Measurements from ENCODE around the gene AXL.

The AXL gene

DNA sequence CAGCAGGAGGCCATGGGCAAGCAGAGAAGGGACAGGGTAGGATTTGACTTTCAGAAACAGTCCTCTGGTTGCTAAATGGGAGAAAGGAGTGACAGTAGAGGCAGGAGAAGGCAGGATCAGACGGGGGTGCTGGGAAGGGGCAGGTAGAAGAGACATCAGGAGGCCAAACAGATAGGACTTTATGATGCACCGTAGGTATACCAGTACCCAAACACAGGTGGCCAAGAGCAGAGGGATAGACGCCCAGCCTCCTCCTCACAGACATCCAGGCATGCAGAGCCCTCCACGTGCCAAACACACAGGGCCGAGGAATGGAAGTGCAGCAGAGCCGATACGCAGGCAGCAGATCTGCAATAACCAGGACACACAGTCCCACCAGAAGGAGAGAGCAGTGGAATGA lies 1.3 kb upstream of the AXL start:
- TF ChIP-seq, protein P1, sequence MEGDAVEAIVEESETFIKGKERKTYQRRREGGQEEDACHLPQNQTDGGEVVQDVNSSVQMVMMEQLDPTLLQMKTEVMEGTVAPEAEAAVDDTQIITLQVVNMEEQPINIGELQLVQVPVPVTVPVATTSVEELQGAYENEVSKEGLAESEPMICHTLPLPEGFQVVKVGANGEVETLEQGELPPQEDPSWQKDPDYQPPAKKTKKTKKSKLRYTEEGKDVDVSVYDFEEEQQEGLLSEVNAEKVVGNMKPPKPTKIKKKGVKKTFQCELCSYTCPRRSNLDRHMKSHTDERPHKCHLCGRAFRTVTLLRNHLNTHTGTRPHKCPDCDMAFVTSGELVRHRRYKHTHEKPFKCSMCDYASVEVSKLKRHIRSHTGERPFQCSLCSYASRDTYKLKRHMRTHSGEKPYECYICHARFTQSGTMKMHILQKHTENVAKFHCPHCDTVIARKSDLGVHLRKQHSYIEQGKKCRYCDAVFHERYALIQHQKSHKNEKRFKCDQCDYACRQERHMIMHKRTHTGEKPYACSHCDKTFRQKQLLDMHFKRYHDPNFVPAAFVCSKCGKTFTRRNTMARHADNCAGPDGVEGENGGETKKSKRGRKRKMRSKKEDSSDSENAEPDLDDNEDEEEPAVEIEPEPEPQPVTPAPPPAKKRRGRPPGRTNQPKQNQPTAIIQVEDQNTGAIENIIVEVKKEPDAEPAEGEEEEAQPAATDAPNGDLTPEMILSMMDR (IDR thresholded peaks at IDR 0.05; ENCODE audit: low read depth, low read length, missing control alignments) = no peak
- H3K4me3 ChIP-seq (ENCODE audit: low read depth, low read length) = no peak overlapping the region
- no peak for DNase-seq (ENCODE audit: low read depth)

DNA sequence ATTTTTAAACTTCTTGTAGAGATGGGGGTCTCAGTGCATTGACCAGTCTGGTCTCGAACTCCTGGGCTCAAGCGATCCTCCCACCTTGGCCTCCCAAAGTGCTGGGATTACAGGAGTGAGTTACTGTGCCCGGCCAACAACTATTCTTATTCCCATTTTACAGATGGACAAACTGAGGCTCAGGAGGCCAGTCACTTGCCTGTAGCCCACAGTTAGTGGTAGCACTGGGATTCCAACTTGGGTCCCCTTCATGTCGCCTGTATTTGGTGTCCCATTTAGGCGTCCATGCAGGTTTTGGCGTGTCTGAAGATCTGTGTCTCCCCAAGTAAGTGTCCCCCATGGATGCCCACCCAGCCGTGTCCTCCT lies 791 bp upstream of the AXL start:
- TF ChIP-seq, protein P1 (IDR thresholded peaks at IDR 0.05; ENCODE audit: low read depth, low read length, missing control alignments) = no peak
- no peak overlapping the region for H3K4me3 ChIP-seq (ENCODE audit: low read depth, low read length)

DNA sequence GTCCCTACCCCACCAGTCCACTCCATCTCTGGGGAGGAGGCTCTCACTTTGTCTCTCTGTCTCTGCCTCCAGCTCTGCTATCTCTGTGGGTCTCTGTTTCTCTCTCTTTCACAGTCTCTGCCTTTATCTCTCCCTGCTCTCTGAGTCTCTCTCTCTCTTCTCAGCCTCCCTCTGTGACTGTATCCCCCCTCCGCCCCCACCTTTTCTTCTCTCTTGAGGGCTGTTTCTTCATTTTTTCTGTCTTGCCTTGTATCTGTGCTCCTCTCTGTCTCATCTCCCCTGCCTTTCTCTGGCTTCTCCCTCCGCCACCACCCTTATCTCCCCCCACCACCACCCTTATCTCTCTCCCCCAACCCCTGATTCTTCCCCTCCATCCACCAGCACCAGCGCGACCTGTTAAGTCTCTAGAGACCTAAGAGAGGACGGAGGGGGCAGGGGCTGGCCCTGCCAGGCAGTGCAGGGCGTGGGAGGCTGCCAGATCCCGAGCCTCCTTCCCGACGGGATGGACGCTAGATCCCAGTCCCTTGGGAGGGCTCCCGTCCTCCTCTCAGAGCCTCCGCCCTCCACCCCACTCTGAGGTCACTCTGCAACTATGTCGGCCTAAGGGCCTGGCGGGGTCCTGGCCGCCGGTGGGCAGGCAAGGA lies 1.0 kb downstream of the AXL start:
- DNase-seq (ENCODE audit: low read depth) = no peak
- TF ChIP-seq, protein P1 (IDR thresholded peaks at IDR 0.05; ENCODE audit: low read depth, low read length, missing control alignments) = no peak
- H3K4me3 ChIP-seq (ENCODE audit: low read depth, low read length) = no peak overlapping the region

More for the DNA sequence above, 791 bp upstream of the AXL start:
- no peak for DNase-seq (ENCODE audit: low read depth)

DNA sequence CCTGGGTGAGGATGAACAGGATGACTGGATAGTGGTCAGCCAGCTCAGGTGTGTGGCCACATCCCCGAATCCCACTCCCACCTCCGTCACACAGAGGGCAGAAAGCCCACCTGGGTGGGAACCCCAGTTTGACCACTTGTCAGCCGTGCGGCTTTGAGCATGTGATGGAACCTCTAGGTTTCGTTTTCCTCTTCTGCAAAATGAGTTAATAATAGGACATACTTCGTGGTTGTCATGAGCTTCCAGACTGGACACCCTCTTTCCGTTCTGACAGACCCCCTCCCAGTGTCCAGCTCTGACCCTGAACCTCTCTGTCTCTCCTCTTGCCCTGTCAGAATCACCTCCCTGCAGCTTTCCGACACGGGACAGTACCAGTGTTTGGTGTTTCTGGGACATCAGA lies 1.8 kb downstream of the AXL start:
- no peak overlapping the region for H3K4me3 ChIP-seq (ENCODE audit: low read depth, low read length)

DNA sequence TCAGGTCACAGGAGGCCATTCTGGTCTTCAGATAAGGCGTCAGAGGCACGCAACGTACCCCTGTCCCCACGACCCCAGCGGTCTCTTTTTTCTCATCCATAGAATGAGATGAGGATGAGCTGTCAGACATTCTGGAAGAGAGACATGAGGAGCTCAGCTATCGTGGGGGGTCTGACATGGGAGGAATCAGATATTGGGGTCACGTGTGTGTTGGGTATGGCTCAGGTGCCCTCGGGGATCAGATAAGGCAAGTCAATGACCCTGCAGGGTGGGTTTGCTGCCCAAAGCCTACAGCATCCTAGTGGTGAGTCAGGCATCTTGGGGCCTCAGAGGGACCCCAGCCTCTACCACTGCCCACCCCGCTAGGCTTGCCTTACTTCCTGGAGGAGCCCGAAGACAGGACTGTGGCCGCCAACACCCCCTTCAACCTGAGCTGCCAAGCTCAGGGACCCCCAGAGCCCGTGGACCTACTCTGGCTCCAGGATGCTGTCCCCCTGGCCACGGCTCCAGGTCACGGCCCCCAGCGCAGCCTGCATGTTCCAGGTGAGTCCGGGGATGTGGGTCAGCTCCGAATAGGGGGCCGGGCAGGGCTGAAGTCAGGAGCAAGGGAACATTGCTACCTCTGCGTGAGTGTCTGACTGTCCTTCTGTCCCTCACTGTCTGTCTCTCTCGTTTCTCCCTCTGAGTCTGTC lies 2.6 kb downstream of the AXL start:
- DNase-seq (ENCODE audit: low read depth) = no peak
- H3K4me3 ChIP-seq (ENCODE audit: low read depth, low read length) = no peak overlapping the region
- TF ChIP-seq, protein P1 (IDR thresholded peaks at IDR 0.05; ENCODE audit: low read depth, low read length, missing control alignments) = no peak

More for the DNA sequence above, 1.8 kb downstream of the AXL start:
- TF ChIP-seq, protein P1 (IDR thresholded peaks at IDR 0.05; ENCODE audit: low read depth, low read length, missing control alignments) = no peak
- no peak for DNase-seq (ENCODE audit: low read depth)

DNA sequence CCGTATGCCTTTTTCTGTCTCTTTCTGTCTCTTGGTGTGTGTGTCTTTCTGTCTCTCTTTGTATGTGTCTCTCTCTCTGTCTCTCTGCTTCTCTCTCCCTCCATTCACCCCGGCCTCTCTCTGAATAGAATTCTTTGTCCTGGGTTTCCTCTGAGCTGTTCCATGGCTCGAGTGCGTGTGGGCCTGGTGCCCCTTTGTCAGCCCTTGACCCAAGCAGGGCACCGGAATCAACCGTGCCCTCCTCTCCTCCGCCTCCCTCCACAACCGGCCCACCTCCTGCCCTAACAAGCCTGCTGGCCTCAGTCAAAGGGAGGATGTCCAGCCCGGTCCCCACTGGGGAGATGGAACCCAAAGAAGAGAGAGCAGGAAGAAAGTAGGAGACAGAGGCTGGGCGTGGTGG lies 3.2 kb downstream of the AXL start:
- no peak overlapping the region for H3K4me3 ChIP-seq (ENCODE audit: low read depth, low read length)
- DNase-seq (ENCODE audit: low read depth) = no peak
- TF ChIP-seq, protein P1 (IDR thresholded peaks at IDR 0.05; ENCODE audit: low read depth, low read length, missing control alignments) = no peak

All from GM12864 (cell line).